ENCODE data around the gene ZNF77. TPM values are rescaled to one million over a fixed set of nuclear protein-coding genes. Genes with fewer than 3 reads are reported as not detected.
"Not testable (repeated sequence)": the region's sequence is repeated elsewhere in the genome, so short reads cannot be mapped to it uniquely, and the experiment has no call there.

The ZNF77 gene
- polyA plus RNA-seq, 12 donors, result 3.8 to 8.9 (median 4.8) TPM; not detected in 2

GRCh38 chr19:2922987-2923386, 21.8 kb downstream of the ZNF77 start:
- DNase-seq, result no peak

GRCh38 chr19:2917275-2918184, 27.2 kb downstream of the ZNF77 start:
- no peak for DNase-seq

DNA sequence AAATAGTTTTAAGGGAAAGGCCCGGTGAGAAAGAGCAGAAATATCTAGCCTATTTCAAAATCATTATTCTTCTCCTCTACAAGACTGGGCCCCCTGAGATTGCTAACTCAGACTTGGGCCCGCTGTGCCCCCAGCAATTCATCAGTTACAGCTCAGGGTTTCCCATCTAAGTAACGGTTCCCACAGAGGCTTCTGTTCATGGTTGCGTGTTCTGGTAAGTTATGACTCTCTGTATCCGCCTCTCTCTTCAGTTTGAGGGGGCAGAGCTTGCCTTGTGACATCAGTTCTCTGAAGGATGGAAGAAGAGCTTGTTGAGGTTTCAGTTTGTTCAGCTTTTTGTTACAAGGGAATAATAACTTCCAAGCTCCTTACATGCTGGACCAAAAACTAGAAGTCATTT, 32.5 kb downstream of the ZNF77 start:
- DNase-seq, result no peak

- DNase-seq, result no peak
Measured at GRCh38 chr19:2906631-2907195, 38.1 kb downstream of the ZNF77 start.

DNA sequence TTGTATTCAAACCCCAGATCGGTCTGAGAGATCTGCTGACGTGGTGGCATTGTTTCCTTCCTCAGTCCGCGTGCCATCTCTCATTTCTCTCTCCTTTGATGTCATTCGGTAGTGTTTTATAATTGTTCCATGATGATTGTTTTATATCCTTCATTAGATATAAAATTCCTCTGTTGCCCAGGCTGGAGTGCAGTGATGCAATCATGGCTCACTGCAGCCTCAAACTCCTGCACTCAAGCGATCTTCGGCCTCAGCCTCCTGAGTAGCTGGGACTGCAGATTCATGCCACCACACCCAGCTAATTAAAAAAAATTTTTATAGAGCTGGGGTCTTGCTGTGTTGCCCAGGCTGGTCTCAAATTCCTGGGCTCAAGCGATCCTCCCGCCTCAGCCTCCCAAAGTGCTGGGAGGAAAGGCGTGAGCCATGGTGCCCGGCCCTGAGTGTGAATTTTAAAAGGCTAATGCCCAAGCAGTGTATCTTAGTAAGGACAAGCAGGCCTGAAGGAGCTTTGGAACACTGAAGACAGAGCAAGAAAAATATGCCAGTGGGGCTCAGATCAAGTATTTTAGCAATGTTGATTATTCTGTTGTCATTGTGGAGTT, 38.8 kb downstream of the ZNF77 start:
- DNase-seq, result no peak

- DNase-seq, result not testable (repeated sequence)
Measured at GRCh38 chr19:2903326-2903725, 41.4 kb downstream of the ZNF77 start.

DNA sequence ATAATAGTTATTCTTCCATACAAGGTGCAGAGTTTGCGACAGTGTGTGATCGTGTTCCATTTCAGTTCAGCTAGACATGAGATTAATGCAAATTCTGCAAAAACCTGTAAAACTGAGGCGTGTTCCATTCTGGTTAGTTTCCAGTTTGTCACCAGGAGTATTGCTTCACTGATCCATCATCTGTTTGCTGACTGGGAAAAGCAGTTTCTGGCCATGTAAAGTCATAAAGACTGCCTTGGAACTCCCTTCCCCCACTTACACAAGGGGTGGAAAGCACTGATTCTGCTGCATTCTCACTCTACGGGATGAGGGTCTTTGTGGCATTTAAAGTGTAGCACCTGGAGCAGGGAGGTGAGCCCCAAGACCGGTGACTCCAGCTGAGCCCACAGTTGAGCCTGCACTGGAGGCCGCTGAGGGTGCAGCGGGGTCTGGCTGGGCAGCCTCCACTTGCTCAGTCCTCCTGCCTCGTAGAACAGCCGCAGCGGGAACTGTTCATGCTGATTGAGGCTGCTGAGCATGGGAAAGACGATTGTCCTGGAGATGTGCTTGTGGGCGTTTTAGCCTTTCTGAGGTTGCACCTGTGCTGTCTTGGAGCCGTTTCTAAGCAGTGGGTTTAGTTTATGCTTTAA, 42.1 kb downstream of the ZNF77 start:
- no peak for DNase-seq

DNA sequence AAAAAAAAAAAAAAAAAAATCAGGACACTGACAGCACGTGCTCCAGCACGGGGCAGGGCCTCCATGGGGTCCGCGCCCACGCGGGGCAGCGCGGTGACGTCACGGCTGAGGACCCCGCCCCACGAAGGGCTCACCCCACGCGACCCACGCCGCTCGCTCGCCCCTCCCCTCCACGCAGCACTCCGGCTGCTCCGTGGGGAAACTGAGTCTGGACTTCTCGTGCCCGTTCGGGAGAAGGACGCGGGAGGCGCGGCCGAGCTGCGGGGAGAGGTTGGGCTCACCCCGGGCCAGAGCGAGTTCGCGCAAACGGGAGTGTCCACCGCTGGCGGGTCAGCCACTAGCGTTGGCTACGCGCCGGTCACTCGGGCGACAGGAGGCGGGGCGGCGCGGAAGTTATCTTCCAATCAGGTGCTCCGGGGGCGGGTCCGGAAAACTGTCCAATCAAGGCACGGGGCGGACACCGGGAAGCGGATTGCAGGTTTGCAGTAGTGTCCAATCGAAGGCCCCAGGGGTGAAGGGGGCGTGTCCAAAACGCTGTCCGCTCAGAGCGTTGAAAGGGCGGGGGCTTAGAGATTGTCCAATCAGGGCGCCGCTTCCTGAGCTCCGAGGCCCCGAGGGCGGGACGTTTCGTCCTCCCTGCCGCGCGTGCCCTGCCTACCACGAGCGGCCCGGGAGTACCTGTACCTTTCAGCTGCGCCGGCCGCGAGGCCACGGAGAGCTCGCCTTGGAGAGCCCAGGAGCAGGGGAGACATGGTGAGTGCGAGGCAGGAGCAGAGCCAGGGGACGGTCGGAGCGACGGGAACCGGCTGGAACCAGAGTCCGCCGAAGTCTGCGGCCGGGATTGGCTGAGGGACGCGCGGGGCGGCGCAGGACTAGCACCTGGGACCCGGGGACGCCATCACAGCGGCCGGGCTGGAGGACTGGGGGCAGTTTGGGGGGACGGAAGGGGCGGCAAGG, 44.2 kb downstream of the ZNF77 start, which contains the start of gene ZNF57:
TSS of gene ZNF57 (plus strand) at position 633 of the 957 bp plus-strand sequence. CDS start at position 751, 118 bp downstream.
- peak; percentile 100 for DNase-seq

- DNase-seq, result no peak
Measured at GRCh38 chr19:2896694-2897093, 48.1 kb downstream of the ZNF77 start.

GRCh38 chr19:2890531-2890930, 54.2 kb downstream of the ZNF77 start:
- not testable (repeated sequence) for DNase-seq

- DNase-seq, result no peak
Measured at GRCh38 chr19:2888731-2889224, 56.0 kb downstream of the ZNF77 start.

DNA sequence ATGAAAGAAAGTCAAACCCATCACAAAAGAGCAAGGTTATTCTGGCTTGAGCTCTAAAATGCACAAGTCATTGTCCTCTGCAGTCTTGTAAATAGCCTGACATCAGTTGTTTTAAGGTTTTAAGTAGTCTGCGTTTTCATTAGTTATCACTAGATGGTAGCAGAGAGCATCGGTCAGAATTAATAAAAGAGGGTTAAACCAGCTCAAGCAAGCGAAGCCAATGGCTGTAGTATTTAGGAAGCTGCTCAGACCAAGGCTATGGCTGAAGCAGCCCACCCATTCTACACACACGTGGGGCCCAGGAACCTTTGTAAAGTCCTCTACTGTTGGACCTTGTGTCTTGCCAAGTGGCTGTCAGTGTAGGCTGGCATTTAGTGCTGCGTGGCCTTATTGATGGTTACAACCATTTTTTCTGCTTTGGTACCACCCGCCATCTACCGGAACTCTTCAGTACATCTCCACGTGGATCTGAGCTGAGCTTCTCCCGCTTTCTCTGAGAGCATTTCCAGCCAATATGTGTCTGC, 57.3 kb downstream of the ZNF77 start:
- peak; percentile 66 for DNase-seq

DNA sequence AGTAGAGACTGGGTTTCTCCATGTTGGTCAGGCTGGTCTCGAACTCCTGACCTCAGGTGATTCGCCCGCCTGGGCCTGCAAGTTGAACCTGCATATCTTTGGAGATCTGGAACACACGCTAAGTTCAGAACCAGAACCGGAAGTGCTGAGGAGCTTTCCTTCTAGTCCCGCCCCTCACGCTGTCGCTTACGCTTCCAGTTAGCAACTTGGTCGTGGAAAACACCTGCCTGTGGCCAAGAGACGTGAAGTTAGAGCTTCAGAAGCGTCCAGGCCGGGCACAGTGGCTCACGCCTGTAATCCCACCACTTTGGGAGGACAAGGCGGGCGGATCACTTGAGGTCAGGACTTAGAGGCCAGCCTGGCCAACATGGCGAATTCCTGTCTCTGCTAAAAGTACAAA, 59.0 kb downstream of the ZNF77 start:
- DNase-seq, result no peak

DNA sequence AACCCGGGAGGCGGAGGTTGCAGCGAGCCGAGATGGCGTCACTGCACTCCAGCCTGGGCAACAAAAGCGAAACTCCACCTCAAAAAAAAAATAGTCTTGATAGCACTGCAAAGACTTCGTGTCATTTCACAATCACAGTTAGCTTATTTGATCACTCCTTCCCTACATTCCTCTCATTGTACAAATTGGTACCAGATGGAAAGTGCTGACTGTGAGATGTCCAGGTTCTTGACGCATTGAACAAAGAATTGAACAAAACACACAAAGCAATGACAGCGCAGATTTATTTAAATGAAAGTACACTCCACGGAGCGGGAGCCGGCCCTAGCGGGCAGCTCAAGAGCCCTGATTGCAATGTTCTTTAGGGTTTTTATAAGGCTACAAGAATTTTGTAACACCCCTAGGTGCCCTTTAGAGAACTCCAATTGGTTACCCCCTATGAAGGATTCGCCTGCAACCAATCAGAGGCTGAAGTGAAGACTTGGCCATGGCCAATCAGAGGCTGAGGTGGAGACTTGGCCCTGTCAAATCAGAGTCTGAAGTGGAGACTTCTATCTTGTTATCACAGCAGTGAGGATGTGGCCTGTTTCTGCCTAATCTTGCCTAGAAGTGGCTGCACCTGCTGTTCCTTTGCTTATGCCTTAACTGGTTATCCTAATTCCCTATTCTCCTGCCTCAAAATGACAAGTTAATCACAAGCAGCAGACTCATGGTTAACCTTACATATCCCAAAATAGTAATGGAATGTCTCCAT, 60.9 kb downstream of the ZNF77 start:
- DNase-seq, result no peak

Other genes starting within 250 kb of the ZNF77 start
- gene GNG7, start 242.3 kb downstream of the ZNF77 start, polyA plus RNA-seq (ENCODE audit: insufficient read length in 12 of 12), result 1 to 10 TPM in 11 of 12 donors, not detected in 1; 1.4 to 4.5 (median 2.5) TPM
- gene DIRAS1, start 223.6 kb downstream of the ZNF77 start, polyA plus RNA-seq (ENCODE audit: insufficient read length in 12 of 12), result 1 to 10 TPM in 10 of 12 donors, not detected in 2; 1.1 to 5.9 (median 2.0) TPM
- gene SLC39A3, start 205.0 kb downstream of the ZNF77 start, polyA plus RNA-seq (ENCODE audit: insufficient read length in 12 of 12), result 10 to 100 TPM in 11 of 12 donors, not detected in 1; 12.4 to 25.5 (median 14.6) TPM
- 100 to 1,000 TPM in 1 of 12 donors, 10 to 100 TPM in 10, not detected in 1; 61.4 to 104 (median 75.9) TPM for gene SGTA, start 161.7 kb downstream of the ZNF77 start, polyA plus RNA-seq (ENCODE audit: insufficient read length in 12 of 12)
- 10 to 100 TPM in 11 of 12 donors, not detected in 1; 28.9 to 48.0 (median 38.7) TPM for gene THOP1, start 159.5 kb downstream of the ZNF77 start, polyA plus RNA-seq (ENCODE audit: insufficient read length in 12 of 12)
- 1 to 10 TPM in 11 of 12 donors, not detected in 1; 4.9 to 7.2 (median 6.4) TPM for gene ZNF554, start 125.1 kb downstream of the ZNF77 start, polyA plus RNA-seq (ENCODE audit: insufficient read length in 12 of 12)
- 10 to 100 TPM in 10 of 12 donors, 1 to 10 TPM in 1, not detected in 1; 8.0 to 21.9 (median 14.7) TPM for gene ZNF555, start 103.5 kb downstream of the ZNF77 start, polyA plus RNA-seq (ENCODE audit: insufficient read length in 12 of 12)
- 100 to 1,000 TPM in 1 of 12 donors, 10 to 100 TPM in 11; 12.9 to 123 (median 47.8) TPM for gene ZNF556, start 77.6 kb downstream of the ZNF77 start, polyA plus RNA-seq (ENCODE audit: insufficient read length in 12 of 12)
- gene ZNF57, start 44.0 kb downstream of the ZNF77 start, polyA plus RNA-seq (ENCODE audit: insufficient read length in 12 of 12), result 10 to 100 TPM in 1 of 12 donors, 1 to 10 TPM in 9, not detected in 2; 2.9 to 11.6 (median 3.5) TPM
- under 1 TPM in 10 of 12 donors, not detected in 2; 0.21 to 0.92 (median 0.63) TPM for gene TLE6, start 32.6 kb upstream of the ZNF77 start, polyA plus RNA-seq (ENCODE audit: insufficient read length in 12 of 12)
- gene TLE2, start 84.3 kb upstream of the ZNF77 start, polyA plus RNA-seq (ENCODE audit: insufficient read length in 12 of 12), result 100 to 1,000 TPM in 1 of 12 donors, 10 to 100 TPM in 10, not detected in 1; 20.0 to 107 (median 28.4) TPM
- 1,000 to 10,000 TPM in 1 of 12 donors, 100 to 1,000 TPM in 11; 470 to 1,024 (median 663) TPM for gene TLE5, start 117.5 kb upstream of the ZNF77 start, polyA plus RNA-seq (ENCODE audit: insufficient read length in 12 of 12)
- 100 to 1,000 TPM in 1 of 12 donors, 10 to 100 TPM in 11; 40.7 to 169 (median 59.3) TPM for gene GNA11, start 149.4 kb upstream of the ZNF77 start, polyA plus RNA-seq (ENCODE audit: insufficient read length in 12 of 12)
- gene GNA15, start 191.1 kb upstream of the ZNF77 start, polyA plus RNA-seq (ENCODE audit: insufficient read length in 12 of 12), result 1 to 10 TPM in 9 of 12 donors, under 1 TPM in 1, not detected in 2; 0.93 to 8.7 (median 1.5) TPM
- gene S1PR4, start 233.8 kb upstream of the ZNF77 start, polyA plus RNA-seq (ENCODE audit: insufficient read length in 12 of 12), result 1 to 10 TPM in 1 of 12 donors, under 1 TPM in 9, not detected in 2; 0.12 to 1.7 (median 0.29) TPM
- 10 to 100 TPM in 11 of 12 donors, not detected in 1; 17.7 to 44.3 (median 24.3) TPM for gene NCLN, start 241.0 kb upstream of the ZNF77 start, polyA plus RNA-seq (ENCODE audit: insufficient read length in 12 of 12)

All from muscle of arm (tissue), 12 donors.